Limb (tissue), 2 donors: ENCODE results near the gene ACTR6.

Experiments
- DNase-seq, 2 donors: peaks; one replicate each; pipeline ENCODE4 v3.0.0-alpha.2; 2016; ENCODE audit errors: extremely low spot score in 2 of 2

ACTR6 gene

GRCh38 chr12:100266585-100266834, 65.9 kb downstream of the ACTR6 start:
- no peak for DNase-seq

- DNase-seq = peak; percentile 97 to 98
Observed at GRCh38 chr12:100266835-100267602, 66.4 kb downstream of the ACTR6 start, which contains the start of the genes DEPDC4 and SCYL2. DEPDC4 (minus strand) TSS chr12:100267079; CDS start chr12:100267076, 3 bp downstream. SCYL2 (plus strand) TSS chr12:100267177; CDS start chr12:100282971, 15,794 bp downstream.

DNA sequence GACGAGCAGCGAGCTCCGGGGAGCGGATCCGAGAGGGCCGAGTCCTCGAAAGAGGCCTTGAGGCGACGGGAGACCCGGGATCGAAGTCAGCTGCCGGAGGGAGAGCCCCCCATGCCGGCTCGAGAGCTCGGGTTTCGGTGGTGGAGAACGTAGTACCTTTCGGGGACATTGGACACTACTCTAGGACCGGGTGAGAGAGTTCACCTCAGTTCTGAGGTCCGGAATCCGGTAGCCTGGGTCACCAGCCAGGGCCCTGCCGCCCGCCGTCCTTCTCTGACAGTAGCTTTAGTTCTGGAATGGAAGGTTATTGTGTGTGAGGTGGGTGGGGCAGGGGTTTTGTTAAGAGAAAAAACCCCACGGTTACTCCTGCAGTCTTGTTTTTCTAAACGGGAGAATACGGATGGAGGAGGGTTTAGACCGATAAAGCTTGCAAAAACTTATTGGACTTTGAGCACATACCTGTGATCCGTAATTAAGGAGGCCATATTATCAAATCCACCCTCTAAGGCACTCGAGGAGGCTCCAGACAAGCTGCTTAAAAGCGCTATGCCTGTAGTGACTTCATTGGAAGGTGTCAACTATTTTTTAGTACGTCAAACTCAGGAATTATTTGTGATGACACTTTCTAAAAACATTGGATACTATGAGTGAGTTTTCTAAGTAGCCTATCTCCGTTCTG, 67.1 kb downstream of the ACTR6 start:
- DNase-seq = no peak

GRCh38 chr12:100268835-100269564, 68.4 kb downstream of the ACTR6 start:
- no peak for DNase-seq

GRCh38 chr12:100273782-100274181, 73.2 kb downstream of the ACTR6 start:
- DNase-seq = no peak
